Measurements from ENCODE around the gene RNASE12. TPM values are rescaled to one million over a fixed set of nuclear protein-coding genes. Genes with fewer than 3 reads are reported as not detected.
"Not testable (repeated sequence)": the region's sequence is repeated elsewhere in the genome, so short reads cannot be mapped to it uniquely, and the experiment has no call there.

The RNASE12 gene
- total RNA-seq, 2 donors from 2014 or later: not detected

DNA sequence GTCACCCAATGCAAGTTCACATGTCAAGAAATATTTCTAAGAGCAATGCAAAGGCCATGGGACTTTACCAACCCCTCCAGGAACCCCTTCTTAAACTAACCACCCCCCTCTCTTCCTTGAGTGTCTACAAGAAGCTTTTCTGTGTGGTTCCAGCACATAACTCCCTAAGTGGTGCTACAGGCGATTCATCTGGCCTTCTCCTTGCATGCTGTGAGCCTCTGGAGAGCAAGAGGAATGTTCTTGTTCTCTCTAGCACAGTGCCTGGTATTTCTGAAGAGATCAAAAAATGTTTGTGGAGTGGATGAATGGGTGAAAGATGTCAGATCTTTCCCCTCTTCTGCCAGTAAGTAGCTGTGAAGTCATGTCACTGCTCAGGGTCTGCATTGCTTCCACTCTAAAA, 5.9 kb upstream of the RNASE12 start:
- intact Hi-C loops (cut with DNase I): no loop called here

DNA sequence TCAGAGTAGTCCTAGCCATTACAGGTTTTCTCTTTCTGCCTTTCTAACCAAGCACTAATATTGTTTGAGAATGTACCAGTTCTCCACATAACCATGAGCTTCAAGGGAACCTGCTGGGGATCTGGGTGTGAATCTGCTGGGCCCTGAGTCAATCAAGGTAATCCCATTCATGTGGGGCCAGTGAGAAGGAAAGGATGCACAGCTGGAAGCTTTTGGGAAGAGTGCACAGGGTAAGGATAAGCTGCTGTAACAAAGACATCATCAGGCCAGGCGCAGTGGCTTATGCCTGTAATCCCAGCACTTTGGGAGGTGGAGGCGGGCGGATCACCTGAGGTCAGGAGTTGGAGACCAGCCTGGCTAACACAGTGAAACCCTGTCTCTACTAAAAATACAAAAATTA, 4.5 kb upstream of the RNASE12 start:
- H3K4me3 ChIP-seq; H3K36me3 ChIP-seq; DNase-seq; H3K9me3 ChIP-seq; H3K9ac ChIP-seq (ENCODE audit: low read depth in 2 of 2, low read length in 2 of 2); H3K4me1 ChIP-seq; H3K27me3 ChIP-seq; H3K27ac ChIP-seq; intact Hi-C loops (cut with DNase I): not testable (repeated sequence)

More for the DNA sequence above, 5.9 kb upstream of the RNASE12 start:
- DNase-seq: no peak
- Histone ChIP-seq H3K4me3 (no peak overlapping the region), H3K9me3 (no peaks in the 10 kb centered on the region), H3K4me1 (no peaks in the 10 kb centered on the region), H3K27ac (no peak overlapping the region), H3K36me3 (no peaks in the 10 kb centered on the region), H3K27me3 (no peaks in the 10 kb centered on the region), H3K9ac (ENCODE audit: low read depth in 2 of 2, low read length in 2 of 2) (no peak overlapping the region)
- TF ChIP-seq, protein P1, sequence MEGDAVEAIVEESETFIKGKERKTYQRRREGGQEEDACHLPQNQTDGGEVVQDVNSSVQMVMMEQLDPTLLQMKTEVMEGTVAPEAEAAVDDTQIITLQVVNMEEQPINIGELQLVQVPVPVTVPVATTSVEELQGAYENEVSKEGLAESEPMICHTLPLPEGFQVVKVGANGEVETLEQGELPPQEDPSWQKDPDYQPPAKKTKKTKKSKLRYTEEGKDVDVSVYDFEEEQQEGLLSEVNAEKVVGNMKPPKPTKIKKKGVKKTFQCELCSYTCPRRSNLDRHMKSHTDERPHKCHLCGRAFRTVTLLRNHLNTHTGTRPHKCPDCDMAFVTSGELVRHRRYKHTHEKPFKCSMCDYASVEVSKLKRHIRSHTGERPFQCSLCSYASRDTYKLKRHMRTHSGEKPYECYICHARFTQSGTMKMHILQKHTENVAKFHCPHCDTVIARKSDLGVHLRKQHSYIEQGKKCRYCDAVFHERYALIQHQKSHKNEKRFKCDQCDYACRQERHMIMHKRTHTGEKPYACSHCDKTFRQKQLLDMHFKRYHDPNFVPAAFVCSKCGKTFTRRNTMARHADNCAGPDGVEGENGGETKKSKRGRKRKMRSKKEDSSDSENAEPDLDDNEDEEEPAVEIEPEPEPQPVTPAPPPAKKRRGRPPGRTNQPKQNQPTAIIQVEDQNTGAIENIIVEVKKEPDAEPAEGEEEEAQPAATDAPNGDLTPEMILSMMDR (IDR thresholded peaks at IDR 0.05): no peak

DNA sequence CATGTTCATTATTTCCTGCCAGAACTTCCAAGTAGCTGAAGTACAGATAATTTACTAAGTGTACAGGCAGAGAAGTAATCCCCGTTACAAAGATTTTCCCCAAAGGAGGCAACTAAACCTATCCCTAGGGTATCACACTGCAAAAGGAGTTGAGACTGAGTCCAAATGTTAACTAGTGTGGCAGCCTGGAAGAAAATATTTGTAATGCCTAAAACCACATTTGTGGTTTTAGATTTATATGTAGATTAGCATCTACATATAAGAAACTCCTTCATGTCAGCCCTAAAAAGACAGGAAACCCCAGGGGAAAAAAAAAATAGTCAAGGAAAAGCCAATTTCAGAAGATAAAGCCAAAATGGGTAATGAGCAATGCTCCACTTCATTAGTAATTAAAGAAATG, 1.4 kb upstream of the RNASE12 start:
- H3K27me3 ChIP-seq: no peaks in the 10 kb centered on the region
- TF ChIP-seq, protein P1 (IDR thresholded peaks at IDR 0.05): no peak

DNA sequence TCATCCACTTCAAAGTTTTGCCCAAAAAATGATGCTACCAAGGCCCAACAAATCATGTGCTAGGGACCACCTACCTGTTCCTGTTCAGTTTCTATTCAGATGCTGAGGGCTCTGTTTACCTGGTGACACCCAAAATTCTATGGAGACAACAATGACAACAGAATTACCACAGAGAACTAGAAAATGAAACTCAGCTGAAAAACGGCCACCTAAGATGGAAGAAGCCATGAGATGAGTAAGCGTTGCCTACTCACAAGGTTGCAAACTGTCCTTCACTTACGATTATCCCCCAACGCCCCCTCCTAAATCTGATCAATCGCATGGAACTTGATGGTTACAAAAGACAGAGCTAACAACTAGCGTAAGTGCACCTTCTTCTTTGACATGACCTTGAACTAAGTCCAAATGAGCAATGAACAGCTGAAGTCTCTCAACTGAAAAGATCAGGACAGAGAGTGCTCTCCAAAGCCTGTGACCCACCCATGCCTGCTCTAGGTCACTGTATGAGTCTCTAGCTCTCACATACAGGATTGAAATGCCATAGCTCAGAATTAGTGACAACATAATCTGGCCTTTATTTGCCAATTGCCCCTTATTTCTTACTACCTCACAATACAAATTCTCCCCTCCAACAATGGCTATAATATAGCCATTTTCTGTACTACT, 3.6 kb downstream of the RNASE12 start, which contains the start of gene RNASE11:
Gene RNASE11, minus strand, starts transcription at position 513 of the 666 bp plus-strand sequence.
- H3K9ac ChIP-seq (ENCODE audit: low read depth in 2 of 2, low read length in 2 of 2): no peak within 1 kb of the TSS
- no peak within 1 kb of the TSS for H3K27ac ChIP-seq
- no peak within 1 kb of the TSS for H3K4me3 ChIP-seq
- no peaks in the 10 kb centered on the region for H3K27me3 ChIP-seq
- no peaks in the 10 kb centered on the region for H3K9me3 ChIP-seq
- no peak for DNase-seq
- intact Hi-C loops (cut with DNase I): no loop called here
- TF ChIP-seq, protein P1 (IDR thresholded peaks at IDR 0.05): no peak
- H3K4me1 ChIP-seq: no peaks in the 10 kb centered on the region
- no peaks in the 10 kb centered on the region for H3K36me3 ChIP-seq

More for the DNA sequence above, 1.4 kb upstream of the RNASE12 start:
- intact Hi-C loops (cut with DNase I): no loop called here
- Histone ChIP-seq H3K4me3 (no peak overlapping the region), H3K4me1 (no peaks in the 10 kb centered on the region), H3K27ac (no peak overlapping the region), H3K36me3 (no peaks in the 10 kb centered on the region), H3K9me3 (no peaks in the 10 kb centered on the region), H3K9ac (ENCODE audit: low read depth in 2 of 2, low read length in 2 of 2) (no peak overlapping the region)
- DNase-seq: no peak

DNA sequence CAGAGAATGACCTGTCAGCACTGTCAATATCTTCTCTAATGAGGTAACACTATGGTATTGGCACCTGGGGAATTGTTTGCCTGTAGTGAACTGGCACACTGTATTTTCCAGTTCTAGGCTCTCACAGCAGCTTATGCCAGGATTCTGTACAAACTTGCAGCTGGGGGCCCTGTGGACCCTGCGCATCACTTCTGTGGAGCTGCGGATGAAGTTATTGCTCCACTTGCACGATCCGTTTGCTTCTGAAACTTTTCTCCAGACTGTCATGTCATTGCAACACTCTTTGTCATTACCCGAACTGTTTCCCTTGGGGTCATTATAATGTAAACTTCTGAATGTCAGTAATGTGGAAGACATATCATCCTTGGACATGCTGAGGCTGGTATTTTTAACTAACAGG, 7.3 kb downstream of the RNASE12 start:
- Histone ChIP-seq H3K27ac (no peak overlapping the region), H3K36me3 (no peaks in the 10 kb centered on the region), H3K4me3 (no peak overlapping the region), H3K27me3 (no peaks in the 10 kb centered on the region), H3K4me1 (no peaks in the 10 kb centered on the region), H3K9me3 (no peaks in the 10 kb centered on the region), H3K9ac (ENCODE audit: low read depth in 2 of 2, low read length in 2 of 2) (no peak overlapping the region)
- TF ChIP-seq, protein P1 (IDR thresholded peaks at IDR 0.05): no peak
- DNase-seq: no peak
- intact Hi-C loops (cut with DNase I): no loop called here

DNA sequence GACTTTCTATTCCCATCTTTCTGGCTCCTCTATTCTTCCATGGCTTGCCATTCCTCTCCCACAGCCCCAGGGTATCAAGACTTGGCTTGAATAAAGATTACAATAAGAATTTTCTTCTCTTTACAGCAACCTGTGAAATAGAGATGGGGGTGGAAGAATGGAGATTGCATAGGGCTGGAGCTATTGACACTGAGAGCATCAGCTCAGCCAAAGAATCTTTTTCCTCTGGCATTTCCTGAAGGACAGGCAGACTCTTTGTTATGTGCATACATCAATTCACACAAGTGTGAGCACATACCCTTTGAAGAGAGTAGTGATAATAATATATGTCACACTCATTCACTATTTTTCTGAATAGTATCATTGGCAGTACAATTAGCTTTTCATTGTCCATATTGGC, 8.0 kb downstream of the RNASE12 start:
- DNase-seq: no peak
- no peaks in the 10 kb centered on the region for H3K36me3 ChIP-seq
- no peak overlapping the region for H3K4me3 ChIP-seq
- no peaks in the 10 kb centered on the region for H3K4me1 ChIP-seq
- H3K27me3 ChIP-seq: no peaks in the 10 kb centered on the region
- H3K27ac ChIP-seq: no peak overlapping the region
- TF ChIP-seq, protein P1 (IDR thresholded peaks at IDR 0.05): no peak
- intact Hi-C loops (cut with DNase I): no loop called here
- no peak overlapping the region for H3K9ac ChIP-seq (ENCODE audit: low read depth in 2 of 2, low read length in 2 of 2)
- H3K9me3 ChIP-seq: no peaks in the 10 kb centered on the region

Data from colonic mucosa (tissue), 4 donors.